ENCODE data around the gene SGTA.

- TF ChIP-seq CTCF (IDR thresholded peaks at IDR 0.05; ENCODE audit: insufficient read depth, low read length) (no peak), REST (IDR thresholded peaks at IDR 0.05; ENCODE audit: insufficient replicate concordance, low read depth) (no peak), POLR2AphosphoS5 (IDR thresholded peaks at IDR 0.05; ENCODE audit: low read depth) (no peak), SPI1 (IDR thresholded peaks at IDR 0.05; ENCODE audit: borderline replicate concordance, low read depth) (no peak)
Observed at GRCh38 chr19:2796659-2797266, 13.7 kb upstream of the SGTA start.
